SKM-1 (cell line): ENCODE data around the gene DNAJC22.
"Not testable (repeated sequence)": the region's sequence is repeated elsewhere in the genome, so short reads cannot be mapped to it uniquely, and the experiment has no call there.

Source experiments
- DNase-seq: peaks from one replicate; lab custom pipeline; 2025; ENCODE audit not compliant: unreplicated experiment; lab: John Stamatoyannopoulos, UW

DNAJC22 gene

DNA sequence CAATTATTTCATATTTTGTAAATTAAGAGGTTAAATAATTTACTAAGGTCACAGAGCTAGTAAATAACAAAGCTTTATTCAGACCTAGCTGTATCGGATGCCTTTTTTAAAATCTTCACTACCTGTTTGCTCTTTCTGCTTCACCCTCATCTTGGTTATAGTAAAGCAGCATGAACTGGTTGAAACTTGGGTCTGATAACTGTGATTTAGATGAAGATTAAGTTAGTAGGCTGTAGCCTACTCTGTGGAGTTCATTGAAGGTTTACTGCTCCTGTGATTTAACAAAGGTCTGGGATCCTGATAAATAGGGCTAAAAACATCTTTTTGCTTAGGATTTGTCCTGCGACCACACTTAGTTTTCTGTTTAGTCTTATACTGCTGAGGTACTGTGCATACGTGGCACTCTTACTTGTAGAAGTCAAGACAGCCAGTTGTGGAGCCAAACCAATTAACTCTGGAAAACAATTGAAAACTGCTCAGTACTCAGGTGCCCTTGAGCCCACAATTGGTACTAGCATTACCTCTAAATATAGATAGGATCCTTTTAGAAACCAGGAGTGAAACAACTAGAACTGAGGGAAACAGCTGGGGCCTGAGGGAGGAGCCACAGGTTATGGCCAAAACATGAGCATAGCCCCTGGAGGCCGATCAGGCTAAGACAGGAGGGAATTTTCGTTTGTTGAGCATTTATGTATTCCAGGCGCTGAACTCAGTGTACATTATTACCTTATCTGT, 22.9 kb downstream of the DNAJC22 start:
- DNase-seq = no peak

DNA sequence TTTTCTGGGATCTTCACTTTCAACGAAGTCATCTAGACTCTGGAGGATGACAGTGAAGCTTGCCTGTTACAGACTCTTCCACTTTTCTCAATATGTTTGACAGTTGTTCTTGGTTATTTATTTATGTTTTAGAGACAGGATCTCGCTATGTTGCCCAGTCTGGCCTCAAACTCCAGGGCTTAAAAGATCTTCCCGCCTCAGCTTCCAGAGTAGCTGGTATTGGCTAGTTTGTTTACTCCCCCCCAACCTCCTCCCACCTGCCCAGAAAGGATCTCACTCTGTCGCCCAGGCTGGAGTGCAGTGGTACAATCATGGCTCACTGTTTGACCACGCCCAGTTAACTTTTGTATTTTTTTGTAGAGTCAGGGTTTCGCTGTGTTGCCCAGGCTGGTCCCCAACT, 23.9 kb downstream of the DNAJC22 start:
- no peak for DNase-seq

DNA sequence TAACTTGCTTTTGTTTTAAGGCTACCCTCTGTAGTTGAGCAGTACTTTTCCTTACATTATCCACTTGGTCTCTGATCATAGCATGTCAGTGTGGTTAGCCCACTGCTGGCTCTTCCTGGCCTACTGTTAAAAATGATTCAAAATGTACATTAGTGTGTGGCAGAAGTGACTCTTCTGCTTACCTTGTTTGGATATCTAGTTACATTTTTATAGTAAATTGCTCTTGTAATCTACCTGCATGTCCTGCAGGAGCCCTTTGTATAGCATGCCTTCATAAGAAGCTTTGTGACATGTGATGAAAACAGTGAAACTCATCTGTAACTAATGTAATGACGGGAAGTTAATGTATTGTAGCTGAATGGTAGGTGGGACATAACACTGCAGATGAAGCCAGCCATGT, 28.7 kb downstream of the DNAJC22 start:
- no peak for DNase-seq

DNA sequence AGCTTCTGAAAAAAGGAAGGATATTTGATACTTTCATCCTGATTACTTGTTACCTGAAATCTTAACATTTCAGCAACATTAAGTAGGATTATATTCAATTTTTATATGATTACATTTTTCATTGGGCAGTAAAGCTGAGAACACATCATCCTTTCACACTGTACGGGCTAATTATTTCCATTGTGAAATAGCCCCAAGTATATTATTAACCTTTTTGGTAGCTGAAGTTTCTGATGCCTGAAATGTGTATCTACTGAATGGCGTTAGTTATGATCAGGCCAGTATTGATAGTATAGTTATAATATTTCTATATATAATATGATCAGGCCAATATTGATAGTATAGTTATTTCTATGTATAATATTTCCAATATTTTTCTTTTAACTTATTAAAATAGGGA, 30.7 kb downstream of the DNAJC22 start:
- DNase-seq = no peak

DNA sequence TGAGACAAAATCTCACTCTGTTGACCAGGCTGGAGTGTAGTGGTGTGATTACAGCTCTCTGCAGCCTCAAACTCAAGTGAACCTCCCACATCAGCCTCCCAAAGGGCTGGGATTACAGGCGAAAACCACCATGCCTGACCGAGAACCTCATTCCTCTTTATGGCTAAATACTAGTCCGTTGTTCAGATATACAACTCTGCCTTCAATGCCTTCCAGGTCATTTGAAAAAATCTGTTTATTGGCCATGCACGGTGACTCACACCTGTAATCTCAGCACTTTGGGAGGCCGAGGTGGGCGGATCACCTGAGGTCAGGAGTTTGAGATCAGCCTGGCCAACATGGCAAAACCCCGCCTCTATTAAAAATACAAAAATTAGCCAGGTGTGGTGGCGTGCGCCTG, 33.5 kb downstream of the DNAJC22 start:
- not testable (repeated sequence) for DNase-seq

DNA sequence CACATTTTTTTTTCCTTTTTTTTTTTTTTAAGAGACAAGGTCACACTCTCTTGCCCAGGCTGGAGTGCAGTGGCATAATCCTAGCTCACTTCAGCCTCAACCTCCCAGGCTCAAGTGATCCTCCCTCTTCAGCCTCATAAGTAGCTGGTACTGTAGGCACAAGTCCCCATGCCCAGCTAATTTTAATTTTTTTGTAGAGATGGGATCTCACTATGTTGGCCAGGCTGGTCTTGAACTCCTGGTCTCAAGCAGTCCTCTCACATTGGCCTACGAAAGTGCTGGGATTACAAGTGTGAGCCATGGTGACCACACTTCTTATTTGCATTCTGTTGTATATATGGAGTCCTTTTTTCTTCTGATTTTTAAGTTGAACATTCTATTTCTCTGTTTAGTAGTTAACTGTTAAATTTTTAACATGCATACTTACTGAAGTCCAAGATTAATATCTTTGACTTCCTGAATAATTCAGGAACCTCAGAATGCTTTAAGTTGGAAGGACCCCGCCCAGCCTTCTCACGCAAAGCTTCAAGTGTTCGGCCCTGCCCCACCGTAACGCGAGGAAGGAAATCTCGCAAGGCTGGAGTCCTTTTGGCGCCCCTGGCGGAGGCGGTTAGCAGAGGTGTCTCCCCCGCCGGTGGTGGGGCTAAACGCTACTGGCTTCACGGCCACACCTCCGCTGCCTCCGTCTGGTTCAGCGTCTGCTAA, 42.1 kb downstream of the DNAJC22 start:
- no peak for DNase-seq

DNA sequence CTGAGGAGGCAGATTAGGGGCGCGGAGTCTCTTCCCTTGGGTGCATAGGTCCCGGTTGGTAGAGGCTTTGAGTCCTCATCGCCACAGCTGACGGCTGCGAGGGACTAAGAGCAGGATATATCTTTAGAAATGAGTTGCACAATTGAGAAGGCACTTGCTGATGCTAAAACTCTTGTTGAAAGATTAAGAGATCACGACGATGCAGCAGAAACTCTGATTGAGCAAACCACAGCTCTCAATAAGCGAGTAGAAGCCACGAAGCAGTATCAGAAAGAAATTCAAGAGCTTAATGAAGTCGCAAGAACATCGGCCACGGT, 42.7 kb downstream of the DNAJC22 start:
- DNase-seq = no peak

DNA sequence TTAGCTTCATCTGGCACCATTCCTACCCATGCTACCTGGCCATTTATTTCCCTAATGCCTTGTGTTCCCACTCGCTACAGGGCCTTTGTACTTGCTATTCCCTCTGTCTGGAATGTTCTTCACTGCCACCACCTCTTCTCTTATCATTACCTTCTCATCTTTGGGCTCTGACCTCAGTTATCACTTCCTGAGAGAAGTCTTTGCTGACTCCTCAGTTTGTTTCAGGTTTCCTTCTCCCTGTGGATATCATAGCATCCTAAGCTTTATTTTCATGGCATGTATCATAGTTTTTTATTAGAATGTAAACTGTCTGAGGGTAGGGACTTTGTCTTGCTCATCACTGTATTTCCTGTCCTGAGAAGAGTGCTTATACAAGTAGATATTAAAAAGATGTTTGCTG, 50.3 kb downstream of the DNAJC22 start:
- no peak for DNase-seq

DNA sequence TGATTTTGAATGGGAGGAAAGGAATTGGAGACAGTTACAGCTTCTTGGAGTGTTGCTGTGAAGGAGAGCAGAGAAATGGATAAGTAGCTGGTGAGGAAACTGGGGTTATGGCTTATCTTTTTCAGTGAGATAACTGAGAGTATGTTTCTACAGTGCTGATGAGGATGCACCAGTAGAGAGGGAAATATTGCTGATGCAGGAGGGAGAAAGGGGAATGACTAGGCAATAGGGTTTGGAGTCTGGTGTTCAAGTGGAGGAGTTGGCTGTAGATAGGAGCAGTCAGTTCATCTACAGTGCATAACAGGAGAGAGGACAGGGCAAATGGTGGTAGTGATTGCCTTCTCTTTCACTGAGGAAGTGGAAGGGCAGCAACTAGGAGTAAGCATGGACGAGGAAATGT, 53.6 kb downstream of the DNAJC22 start:
- DNase-seq = no peak
